Stimulated activated naive CD4-positive, alpha-beta T cell (primary cell): ENCODE measurements around the gene EHMT1.

Source experiments
- DNase-seq, 6 experiments: peaks; one replicate each; lab custom pipeline; 2025; lab: John Stamatoyannopoulos, UW

The EHMT1 gene

GRCh38 chr9:137673886-137674285 is 55.1 kb downstream of the EHMT1 start:
- no peak for DNase-seq

- no peak for DNase-seq
Observed at GRCh38 chr9:137674307-137674975, 55.6 kb downstream of the EHMT1 start.

GRCh38 chr9:137674976-137675320 is 56.1 kb downstream of the EHMT1 start:
- DNase-seq: no peak

GRCh38 chr9:137676998-137677397 is 58.2 kb downstream of the EHMT1 start:
- no peak for DNase-seq

- no peak for DNase-seq
Observed at GRCh38 chr9:137678202-137678601, 59.4 kb downstream of the EHMT1 start.

- DNase-seq: no peak
Observed at GRCh38 chr9:137679249-137679648, 60.4 kb downstream of the EHMT1 start.

GRCh38 chr9:137679695-137680305 is 61.0 kb downstream of the EHMT1 start:
- DNase-seq: no peak

GRCh38 chr9:137680444-137681358 is 61.9 kb downstream of the EHMT1 start:
- DNase-seq: no peak

- DNase-seq: no peak
Observed at GRCh38 chr9:137682428-137683105, 63.8 kb downstream of the EHMT1 start.

GRCh38 chr9:137683262-137683864 is 64.6 kb downstream of the EHMT1 start:
- no peak for DNase-seq

- no peak for DNase-seq
Observed at GRCh38 chr9:137685035-137685740, 66.4 kb downstream of the EHMT1 start.

GRCh38 chr9:137685741-137686420 is 67.1 kb downstream of the EHMT1 start:
- DNase-seq: no peak

- no peak for DNase-seq
Observed at GRCh38 chr9:137688261-137688660, 69.5 kb downstream of the EHMT1 start.

GRCh38 chr9:137688725-137689124 is 69.9 kb downstream of the EHMT1 start:
- DNase-seq: no peak

GRCh38 chr9:137689745-137690529 is 71.1 kb downstream of the EHMT1 start:
- no peak for DNase-seq

GRCh38 chr9:137690930-137691645 is 72.3 kb downstream of the EHMT1 start:
- DNase-seq: no peak

GRCh38 chr9:137691646-137692351 is 73.0 kb downstream of the EHMT1 start:
- no peak for DNase-seq

GRCh38 chr9:137694236-137694959 is 75.6 kb downstream of the EHMT1 start:
- no peak for DNase-seq
